NCI-H2107 treated with DMSO at 0.1 percent for 48 hours (cell line): ENCODE measurements around the gene ZSCAN26.

Experiments used
- DNase-seq: peaks from one replicate; lab custom pipeline; 2025; ENCODE audit not compliant: unreplicated experiment; lab: John Stamatoyannopoulos, UW

ZSCAN26 gene

GRCh38 chr6:28266962-28267694 lies at the start of gene ZSCAN26:
ZSCAN26 (plus strand) TSS chr6:28267143; CDS start chr6:28271920, 4,777 bp downstream.
- peak; percentile 67 for DNase-seq

GRCh38 chr6:28217890-28218289 lies 49.1 kb upstream of the ZSCAN26 start:
- no peak for DNase-seq

GRCh38 chr6:28218312-28219248 lies 48.4 kb upstream of the ZSCAN26 start:
- peak; percentile 4 for DNase-seq

DNA sequence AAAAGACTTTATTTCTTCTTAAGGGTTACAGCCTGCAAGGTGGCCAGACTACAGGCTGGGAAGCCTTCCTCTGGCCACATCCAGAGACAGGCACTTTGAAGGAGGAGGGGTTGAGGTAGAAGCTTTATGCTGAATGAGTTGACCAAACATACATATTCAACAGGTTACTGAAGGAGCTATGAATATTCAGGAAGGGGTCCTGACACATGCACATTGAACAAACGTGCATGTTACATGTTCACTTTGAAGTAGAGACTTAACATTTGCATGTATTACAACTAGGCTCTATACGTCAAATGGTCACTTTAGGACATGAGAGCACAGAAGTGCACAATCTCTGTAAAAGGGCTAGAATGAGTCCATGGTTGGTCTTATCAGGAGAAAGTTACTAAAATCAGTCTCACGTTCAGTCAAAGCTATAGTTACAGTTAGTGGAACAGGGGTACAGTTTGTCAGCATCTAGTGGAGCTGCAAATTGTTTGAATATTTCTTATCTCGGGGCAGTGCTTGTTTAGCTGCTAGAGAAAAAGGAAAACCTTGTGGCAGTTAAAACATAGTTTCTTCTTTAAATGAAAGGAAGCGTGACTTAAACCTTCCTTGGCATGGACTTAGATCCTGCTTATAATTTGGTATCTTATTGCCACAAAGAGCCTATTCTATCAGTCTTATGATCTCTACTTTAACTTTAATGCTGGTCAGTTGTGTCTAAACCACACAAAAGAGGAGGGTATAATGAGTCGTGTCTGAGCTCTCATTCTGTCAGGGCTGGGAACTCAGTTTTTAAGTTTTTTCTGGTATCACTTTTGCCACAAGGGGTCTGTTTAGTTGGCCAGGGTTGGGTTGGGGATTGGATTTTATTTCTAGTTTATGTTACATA lies 46.4 kb upstream of the ZSCAN26 start:
- DNase-seq, result no peak

DNA sequence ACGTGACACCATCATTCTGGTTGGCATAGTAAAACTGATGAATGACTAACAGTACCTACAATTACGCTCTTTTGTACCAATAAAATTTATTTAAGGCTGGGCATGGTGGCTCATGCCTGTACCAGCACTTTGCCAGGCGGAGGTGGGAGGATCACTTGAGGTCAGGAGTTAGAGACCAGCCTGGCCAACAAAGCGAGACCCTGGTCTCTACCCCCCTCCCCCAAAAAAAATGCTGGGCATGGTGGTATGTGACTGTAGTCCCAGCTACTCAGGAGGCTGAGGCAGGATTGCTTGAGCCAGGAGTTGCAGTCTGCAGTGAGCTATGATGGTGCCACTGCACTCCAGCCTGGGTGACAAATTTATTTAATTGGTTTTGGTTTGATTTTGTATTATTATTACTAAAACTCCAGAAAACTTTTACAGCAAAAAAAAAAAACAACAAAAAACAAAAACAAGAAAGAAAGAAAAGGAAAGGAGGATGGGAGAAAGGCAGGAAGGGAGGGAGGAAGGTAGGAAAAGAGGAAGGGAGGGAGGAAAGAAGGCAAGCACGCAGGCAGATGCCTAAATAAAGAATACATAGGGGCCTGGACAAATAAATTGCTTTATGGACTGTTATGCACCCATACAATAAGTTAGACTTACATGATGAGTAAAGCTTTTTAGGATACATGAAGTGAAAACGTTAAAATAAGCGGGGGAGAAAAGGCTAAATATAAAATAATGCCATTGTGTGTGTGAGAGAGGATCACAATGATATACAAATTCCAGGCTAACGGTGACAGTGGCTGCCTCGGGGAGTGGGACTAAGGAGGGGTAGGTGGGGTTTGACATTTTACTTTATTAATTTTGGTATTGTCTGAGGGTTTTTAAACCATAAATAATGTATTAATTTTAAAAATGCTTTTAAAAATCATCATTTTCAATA lies 42.5 kb upstream of the ZSCAN26 start:
- no peak for DNase-seq

- peak; percentile 22 for DNase-seq
Measured at GRCh38 chr6:28225056-28225834, 41.7 kb upstream of the ZSCAN26 start, which contains the start of gene ZSCAN9. ZSCAN9 (plus strand) TSS chr6:28225275; CDS start chr6:28227085, 1,810 bp downstream.

DNA sequence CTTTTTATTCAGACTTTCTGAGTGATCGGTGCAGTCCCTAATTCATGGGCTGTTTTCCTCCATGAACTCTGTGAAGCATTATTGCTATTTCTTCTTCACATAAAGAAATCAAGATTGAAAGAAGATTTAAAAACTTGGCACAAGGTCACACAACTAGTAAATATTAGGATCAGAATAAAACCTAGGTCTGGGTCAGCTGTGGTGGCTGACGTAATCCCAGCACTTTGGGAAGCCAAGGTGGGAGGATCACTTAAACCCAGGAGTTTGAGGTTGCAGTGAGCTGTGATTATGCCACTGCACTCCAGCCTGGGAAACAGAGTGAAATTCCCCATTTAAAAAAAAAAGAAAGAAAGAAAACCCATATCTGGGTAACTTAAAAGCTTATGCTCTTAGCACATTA lies 40.5 kb upstream of the ZSCAN26 start:
- DNase-seq, result no peak

- no peak for DNase-seq
Measured at GRCh38 chr6:28232785-28233184, 34.2 kb upstream of the ZSCAN26 start.

DNA sequence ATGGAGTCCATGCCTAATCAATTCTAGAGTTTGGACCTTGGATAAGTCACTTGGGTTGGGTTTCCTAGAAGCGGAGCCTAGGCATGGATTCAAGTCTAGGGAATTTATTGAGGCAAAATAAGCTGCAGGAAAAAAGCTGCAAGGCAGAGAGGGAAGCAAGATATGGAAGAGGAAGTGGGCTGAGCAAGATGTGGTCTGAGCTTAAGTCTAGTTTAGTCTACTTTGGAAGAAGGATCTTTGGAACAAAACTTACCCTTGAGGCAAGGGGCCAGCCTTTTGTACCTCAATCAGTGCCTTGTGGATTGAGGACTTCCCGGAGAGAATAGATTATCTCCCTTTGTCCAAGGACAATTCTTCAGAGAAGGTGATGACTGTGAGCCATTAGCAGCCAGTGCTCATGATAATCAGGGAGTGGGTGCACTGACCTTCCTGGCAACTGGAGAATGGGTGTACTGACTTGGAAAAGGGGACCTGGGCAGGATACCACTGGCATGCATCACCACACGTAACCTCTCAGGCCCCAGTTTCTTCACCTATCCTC lies 31.0 kb upstream of the ZSCAN26 start:
- no peak for DNase-seq

DNA sequence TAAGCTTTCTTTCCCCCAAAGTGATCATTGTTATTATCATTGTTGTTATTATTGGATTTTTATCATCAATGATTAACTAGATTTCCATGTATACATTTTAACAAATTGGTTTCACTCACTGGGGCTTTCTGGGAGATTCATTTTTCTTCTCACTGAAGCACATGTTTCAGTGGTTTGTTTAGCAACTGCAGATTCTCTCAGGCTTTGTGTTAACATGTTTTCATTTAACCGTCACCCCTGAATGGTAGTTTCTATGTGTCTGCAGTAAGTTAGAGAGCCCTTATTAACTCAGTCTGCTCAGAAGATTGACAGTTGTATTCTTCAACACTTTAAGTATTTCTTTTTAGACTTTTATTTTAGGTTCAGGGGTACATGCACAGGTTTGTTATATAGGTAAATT lies 27.3 kb upstream of the ZSCAN26 start:
- DNase-seq, result no peak

DNA sequence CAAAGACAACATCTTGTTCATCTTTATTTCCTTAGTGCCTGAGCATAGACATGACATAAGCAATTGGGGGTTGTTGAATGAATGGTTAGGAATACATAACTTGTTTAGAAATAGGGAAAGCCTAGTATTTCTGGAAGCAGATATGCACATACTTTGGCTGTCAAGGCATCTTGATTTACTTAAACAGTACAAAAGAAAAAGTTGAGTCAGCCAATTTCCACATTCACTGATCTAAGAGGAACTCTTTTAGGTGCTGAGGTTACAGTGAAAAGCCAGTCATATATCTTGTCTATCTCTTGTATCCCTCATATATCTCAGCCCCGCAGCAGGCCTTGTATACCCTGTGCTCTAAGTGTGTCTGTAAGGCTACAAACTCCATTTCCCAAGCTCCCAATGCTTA lies 26.5 kb upstream of the ZSCAN26 start:
- no peak for DNase-seq

DNA sequence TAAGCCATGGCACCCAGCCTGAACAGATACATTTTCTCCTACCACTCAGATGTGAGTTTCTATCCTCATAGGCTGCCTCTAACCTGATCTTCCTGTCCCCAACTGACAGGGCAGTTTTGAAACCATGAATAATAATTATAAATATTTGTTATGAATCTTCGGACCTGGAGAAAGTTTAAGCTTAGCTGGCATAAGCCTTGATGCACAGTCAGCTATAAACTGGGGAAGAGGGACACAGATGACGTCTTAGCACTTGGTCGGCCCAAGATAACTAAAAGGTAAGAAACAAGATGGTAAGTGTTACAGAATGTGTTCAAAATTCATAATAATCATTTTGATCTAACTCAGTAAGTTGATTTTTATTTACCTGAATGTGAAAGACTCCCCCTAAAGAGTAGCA lies 23.0 kb upstream of the ZSCAN26 start:
- DNase-seq, result no peak

DNA sequence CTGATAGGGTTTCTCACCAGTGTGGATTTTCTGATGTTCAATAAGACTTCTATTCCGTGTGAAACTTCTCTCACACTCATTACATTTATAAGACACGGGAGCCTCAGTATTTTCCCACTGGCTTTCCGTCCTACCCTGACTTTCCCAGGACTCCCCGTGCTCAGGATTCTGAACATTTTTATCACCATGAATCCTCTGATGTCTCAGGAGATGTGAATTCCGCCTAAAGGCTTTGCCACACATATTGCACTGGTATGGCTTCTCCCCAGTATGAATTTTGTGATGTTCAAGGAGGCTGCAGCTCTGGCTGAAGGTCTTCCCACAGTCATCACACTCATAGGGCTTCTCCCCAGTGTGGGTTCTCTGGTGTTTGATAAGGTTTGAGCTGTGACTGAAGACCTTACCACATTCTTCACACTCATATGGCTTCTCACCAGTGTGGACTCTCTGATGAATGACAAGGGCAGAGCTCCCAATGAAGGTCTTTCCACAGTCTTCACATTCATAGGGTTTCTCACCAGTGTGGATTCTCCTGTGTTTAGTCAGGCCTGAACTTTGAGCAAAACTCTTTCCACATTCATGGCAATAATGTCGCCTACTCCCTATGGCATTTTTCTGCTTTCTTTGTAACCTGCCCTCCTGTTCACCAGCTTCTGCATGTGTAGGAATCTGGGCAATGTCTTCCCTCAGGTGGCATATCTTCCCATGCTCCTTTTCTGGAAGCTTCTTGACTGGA lies 21.6 kb upstream of the ZSCAN26 start:
- no peak for DNase-seq

DNA sequence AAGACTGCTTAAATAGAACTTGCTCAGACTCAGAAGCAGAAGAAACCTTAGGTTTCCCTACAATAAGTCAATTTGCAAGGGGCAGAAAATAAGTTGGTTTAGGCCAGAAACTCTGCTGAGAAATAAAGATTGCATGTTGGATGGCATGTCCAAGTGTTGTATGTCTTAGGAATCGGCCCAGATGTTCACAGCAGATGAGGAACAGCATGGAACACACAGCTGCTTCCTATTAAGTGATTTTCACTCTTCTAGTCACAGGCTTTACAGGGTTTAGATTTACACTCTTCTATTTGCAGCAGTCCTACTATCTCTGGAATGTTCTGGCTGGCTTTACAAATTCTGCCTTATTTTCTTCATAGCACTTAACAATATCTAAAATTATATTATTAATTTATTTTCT lies 18.0 kb upstream of the ZSCAN26 start:
- no peak for DNase-seq

DNA sequence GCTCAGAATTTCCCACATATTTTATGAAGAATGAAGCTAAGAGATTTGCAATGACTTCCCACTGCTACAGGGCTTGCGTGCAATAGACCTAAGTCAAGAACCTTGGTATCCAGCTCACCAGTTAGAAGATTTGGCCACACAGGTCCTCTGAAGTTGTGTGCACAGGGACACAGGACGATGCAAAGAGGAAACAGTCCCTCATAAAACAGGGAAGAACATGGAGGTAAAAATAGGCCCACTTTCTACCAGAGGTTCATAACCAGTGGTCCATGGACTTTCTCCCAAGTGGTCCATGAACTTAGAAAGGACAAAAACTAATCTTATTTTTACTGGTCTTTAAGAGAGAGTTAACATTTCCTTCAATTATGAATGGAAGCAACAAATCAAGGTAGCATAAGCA lies 16.2 kb upstream of the ZSCAN26 start:
- no peak for DNase-seq

DNA sequence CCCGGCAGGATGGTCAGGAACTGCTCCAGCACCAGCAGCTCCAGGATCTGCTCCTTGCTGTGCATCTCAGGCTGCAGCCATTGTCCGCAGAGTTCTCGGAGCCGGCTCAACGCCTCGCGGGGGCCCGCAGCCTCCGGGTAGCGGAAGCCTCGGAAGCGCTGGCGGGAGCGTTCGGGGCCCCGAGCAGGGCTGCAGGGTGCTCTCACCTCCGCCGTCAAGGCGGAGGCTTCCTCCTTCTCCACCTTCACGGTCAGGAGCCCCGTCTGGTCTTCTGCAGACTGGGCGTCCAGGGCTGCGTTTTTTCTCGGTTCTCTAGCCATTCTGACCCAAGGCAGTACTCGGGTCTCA lies 15.3 kb upstream of the ZSCAN26 start:
- no peak for DNase-seq

GRCh38 chr6:28252009-28252975 lies 14.7 kb upstream of the ZSCAN26 start, which contains the start of gene ZKSCAN4:
ZKSCAN4 (minus strand) TSS chr6:28252269; CDS start chr6:28251980, 289 bp downstream.
- DNase-seq, result peak; percentile 51
